CD4-positive, alpha-beta T cell treated with Interleukin-2 at 100 ng/mL for 4 hours (primary cell): ENCODE measurements around the gene KLHL22.
"Not testable (repeated sequence)": the region's sequence is repeated elsewhere in the genome, so short reads cannot be mapped to it uniquely, and the experiment has no call there.

Experiments used
- DNase-seq: peaks from one replicate; pipeline ENCODE4 v3.0.0-alpha.2; 2020; ENCODE audit warnings: low spot score

KLHL22 gene, protein sequence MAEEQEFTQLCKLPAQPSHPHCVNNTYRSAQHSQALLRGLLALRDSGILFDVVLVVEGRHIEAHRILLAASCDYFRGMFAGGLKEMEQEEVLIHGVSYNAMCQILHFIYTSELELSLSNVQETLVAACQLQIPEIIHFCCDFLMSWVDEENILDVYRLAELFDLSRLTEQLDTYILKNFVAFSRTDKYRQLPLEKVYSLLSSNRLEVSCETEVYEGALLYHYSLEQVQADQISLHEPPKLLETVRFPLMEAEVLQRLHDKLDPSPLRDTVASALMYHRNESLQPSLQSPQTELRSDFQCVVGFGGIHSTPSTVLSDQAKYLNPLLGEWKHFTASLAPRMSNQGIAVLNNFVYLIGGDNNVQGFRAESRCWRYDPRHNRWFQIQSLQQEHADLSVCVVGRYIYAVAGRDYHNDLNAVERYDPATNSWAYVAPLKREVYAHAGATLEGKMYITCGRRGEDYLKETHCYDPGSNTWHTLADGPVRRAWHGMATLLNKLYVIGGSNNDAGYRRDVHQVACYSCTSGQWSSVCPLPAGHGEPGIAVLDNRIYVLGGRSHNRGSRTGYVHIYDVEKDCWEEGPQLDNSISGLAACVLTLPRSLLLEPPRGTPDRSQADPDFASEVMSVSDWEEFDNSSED

DNA sequence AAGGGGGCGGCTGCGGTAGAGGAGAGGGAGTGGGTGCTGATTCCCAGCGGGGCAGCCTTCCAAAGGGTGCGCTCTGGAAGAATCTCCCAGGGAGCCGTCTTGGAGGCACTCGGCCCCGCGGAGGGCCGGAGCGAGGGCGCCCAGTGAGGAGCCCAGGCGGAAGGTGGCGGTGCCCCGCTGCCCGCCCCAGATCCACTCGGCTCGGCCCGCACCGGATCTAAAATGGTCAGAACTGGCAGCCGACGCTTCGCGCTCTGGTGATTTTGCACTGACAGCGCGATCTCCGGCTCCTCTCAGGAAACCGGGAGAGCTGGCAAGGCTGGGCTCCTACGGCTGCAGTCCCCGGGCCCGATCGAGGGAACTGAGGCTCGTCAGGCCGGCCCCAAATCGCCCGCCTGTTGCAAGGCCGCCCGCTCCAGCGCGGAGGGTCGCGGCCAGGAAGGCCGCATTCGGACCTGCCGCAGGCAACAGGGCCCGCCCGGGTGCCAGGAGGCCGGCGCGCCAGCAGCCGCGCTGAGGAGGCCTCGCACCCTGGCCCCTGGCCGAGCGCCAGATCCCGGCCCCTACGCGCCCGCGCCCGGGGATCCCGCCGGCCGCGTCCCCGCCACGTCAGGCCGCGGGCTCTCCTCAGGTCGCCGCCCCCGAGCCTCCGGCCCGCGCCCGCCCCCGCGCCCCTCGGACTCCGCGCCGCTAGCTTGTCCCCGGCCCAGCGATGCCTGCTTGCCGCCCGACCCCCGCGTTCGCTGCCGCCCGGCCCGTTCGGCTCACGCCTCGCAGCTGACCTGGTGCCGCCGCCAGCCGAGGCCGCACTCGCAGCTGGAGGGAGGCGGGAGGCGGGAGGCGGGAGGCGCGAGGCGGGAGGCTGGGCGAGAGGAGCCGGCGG lies at the start of gene KLHL22:
TSS of gene KLHL22 (minus strand) at position 818 of the 883 bp plus-strand sequence. CDS start 6,584 bp downstream, outside the sequence.
- no peak for DNase-seq

DNA sequence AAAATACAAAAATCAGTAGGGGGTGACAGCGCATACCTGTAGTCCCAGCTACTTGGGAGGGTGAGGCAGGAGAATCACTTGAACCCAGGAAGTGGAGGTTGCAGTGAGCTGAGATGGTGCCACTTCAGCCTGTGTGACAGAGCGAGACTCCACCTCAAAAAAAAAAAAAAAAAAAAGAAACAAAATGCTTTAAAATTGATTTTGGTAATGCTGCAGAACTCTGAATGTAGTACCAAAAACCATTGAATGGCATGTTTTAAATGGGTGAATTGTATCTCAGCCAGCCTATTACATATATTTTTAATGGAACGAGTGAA lies 49.7 kb upstream of the KLHL22 start:
- DNase-seq = not testable (repeated sequence)

DNA sequence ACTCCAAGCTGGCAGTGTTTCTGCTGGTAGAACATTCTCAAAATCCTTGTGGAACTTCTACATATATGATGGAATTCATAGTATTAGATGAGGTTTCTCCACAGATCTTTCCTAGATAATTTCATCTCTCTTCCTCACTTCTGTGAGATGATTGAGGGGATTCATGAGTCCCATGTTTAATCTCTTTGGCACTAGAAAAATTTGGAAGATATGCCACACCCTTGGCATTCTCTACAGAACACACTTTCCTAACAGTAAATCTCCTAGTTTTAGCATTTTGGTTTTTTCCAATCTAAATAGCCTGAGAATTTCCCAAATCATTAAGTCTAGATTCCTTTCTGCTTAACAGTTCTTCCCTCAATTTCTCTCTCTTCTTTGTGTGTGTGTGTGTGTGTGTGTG lies 47.1 kb upstream of the KLHL22 start:
- no peak for DNase-seq

DNA sequence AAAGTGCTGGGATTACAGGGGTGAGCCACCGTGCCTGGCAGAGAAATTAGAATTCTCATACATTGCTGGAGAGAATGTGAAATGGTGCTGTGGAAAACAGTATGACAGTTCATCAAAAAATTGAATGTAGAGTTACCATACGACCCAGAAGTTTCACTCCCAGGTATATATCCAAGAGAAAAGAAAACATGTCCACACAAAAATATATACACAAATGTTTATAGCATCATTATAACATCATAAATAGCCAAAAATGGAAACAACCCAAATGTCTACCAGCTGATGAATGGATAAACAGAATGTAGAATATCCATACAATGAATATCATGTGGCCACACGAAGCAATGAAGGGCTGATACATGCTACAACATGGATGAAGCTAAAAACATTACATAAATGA lies 46.5 kb upstream of the KLHL22 start:
- no peak for DNase-seq

DNA sequence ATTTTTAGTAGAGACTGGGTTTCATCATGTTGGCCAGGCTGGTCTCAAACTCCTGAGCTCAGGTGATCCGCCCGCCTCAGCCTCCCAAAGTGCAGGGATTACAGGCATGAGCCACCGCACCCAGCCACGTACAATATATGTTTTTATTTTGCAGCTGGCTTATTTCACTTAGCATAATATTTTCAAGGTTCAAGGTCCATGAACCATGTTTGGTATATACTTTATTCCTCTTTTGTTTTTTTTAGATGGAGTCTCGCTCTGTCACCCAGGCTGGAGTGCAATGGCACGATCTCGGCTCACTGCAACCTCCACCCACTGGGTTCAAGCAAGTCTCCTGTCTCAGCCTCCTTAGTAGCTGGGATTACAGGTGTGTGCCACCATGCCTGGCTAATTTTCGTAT lies 43.3 kb upstream of the KLHL22 start:
- not testable (repeated sequence) for DNase-seq

DNA sequence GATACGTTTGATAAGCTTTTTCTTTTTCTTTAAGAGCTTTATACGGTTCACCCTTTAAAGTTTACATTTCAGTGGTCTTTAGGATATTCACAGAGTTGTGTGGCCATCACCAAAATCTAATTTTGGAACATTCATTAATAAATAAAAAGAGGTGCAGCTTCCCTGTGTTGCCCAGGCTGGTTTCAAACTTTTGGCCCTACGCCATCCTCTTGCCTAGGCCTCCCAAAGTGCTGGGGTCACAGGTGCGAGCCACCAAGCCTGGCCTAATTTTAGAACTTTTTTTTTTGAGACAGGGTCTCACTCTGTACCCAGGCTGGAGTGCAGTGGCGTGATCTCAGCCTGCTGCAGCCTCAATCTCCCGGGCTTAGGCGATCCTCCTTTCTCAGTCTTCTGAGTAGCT lies 42.4 kb upstream of the KLHL22 start:
- no peak for DNase-seq

DNA sequence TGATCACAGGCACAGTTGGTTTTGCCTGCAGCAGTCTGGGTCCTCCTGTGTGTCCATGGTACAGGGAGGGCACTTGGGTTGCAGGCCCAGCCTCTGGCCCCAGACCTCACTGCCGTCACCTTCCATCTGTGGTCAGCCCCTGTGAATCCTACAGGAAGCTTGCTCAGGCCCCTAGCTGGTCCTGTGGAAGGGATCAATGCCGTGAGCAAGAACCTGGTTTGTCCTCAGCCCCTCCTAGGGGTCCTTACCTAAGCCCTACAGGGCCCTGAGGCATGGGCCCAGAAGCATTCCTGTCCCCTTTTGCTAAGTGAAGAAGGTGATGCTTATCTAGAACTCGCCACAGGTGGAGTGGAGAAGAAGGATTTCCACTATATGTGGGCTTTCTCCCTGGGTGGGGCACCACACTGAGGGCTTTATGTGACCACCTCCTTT lies 41.7 kb upstream of the KLHL22 start:
- DNase-seq = no peak

DNA sequence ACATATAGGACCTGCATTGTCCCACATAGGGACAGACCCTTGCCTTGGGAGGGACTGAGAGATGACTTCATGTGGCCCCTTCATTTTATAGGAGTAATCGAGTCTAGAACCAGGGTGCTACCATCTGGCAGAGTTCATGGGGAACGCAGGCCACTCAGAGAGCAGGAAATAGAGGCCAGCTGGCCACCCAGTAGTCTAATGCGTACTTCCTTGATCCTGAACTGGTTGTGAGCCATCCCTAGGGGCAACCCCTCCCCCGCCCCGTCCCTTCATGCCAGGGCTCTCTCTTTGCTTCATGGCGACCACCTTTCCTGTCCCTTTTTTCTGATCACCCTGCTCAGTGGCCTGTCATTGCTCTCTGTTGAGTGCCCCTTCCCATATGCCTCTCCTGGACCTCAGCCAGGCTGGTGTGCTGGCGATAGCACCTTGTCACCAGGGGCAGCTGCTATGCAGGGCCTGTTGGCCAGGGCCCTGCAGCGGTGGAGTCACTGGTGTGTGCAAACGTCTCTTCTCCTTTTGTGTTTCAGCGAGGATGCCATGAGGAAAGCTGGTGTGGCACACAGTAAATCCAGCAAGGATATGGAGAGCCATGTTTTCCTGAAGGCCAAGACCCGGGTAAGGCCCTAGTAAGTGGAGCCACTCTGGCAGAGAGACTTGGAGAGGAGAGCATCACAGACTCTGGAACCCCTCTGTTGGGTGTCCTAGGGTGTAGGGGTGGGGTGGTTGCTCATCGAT lies 41.2 kb upstream of the KLHL22 start:
- no peak for DNase-seq

DNA sequence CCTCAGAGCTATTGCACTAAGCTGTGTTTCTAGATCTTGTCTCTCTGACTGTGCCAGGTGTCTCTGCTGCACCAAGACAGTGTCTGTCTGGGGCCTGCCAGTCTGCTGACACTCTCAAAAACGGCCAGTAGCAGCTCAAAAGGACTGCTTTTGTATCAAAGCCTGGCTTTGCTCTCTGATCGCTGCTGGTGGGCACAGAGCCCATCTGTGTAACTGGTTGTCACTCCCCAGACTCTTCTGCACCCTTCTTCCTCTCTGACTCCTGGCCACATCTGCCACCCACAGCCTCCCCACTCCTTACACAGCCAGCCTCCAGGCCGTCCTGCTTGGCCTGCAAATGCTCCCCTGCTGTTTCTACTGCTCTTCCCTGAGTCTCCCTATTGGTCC lies 38.3 kb upstream of the KLHL22 start:
- no peak for DNase-seq

DNA sequence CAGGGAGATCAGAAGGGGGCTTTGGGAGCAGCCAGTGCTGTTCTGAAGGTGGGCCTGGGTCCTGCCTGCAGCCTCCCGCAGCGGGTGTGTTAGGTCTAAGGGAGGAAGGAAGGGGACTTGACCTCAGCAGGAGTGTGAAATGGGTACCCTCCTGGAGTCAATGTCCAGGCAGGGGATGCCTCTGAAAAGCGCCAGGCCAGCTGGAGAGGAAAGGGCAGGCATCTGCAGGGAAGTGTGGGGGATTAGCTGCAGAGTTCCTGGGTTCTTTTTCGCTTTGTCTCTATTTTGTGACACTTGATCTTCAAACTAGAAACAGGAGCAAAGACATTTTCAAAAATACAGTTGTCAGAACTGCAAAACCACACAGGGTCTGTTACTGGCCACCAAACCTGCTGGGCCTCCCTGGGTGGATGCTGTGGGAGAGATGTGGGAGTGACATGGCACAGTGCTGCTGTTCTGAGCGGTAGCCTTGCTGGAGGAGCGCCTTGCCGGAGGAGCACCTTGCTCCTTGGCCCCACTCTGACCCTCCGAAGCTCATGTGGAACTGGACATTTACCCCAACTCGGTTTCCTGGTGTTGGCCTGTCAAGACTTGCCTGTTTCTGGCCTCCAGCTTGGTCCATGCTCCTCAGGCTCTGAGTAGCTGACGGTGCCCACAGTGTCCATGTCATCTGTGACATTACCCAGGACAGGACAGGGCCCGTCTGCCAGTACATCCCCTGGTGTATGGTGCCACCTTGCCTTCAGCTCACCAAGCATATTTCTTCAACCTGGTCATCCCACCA lies 37.7 kb upstream of the KLHL22 start:
- DNase-seq = no peak

DNA sequence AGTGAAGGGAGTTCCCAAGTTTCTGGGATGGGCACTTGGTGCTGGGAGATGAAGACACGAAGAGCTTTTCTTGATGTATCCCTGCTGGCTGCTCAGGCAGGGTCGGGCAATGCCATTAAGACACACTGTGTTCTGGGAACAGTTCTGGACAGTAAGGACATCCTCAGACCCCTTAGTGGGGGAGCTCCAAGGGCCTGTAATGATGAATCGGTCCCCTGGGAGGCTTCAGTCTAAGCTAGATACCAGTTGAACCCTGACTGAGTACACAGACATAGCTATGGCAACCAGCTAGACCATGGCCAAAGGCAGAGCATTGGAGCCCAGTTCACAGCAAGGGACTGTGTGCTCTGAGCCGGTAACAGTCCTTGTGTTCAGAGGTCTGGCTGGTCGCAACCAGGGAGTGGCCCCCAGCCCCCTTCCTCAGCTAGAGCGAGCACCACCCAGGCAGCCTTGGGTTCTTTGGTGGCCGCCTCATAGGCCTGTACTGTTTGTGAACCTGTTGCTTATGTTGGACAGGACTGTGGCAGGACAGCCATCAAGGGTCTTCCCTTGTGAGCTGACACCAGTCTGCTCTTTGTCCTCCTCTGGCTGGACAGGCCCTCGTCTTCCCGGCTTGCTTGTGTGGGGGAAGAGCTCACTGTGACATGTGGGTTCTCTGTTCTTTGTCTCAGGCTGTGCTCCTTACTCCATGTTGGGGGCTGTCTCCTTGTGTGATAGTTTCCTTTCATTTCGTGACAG lies 36.8 kb upstream of the KLHL22 start:
- no peak for DNase-seq

DNA sequence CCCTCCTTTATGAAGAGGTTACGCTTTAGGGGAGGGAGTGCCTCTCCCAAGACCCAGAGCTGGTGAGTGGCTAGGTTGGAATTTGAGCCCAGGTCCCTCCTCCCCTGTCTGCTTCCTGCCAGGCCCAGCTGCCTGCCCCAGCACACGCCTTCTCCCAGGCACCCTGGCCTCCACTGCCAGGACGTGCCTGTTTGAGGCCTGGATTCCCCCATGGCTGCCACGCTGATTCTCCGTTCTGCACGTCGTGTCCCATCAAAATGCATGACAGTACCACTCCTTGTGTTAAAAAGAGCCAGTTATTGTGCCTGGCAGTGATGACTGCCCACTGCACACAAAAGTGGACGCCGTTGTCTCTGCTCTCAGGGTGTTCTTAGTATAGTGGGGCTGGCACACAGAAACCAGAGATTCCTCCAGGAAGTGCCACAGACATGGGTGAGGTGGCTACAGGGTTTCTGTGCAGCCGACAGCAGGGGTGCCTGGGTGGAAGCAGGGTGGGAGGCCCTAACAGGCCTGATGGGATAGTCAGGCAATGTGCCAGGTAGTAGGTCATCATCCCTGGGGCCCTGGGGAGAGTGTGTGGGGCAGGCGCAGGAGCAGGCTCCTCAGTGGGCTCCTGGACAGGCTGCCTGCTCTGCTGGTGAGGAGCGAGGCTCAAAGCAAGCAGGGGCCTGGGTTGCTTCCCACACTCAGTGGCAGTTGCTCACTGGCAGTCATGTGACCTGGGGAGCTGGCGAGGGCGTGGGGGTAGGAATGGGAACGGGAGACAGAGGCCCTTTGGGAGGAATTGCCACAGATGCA lies 36.0 kb upstream of the KLHL22 start:
- no peak for DNase-seq

DNA sequence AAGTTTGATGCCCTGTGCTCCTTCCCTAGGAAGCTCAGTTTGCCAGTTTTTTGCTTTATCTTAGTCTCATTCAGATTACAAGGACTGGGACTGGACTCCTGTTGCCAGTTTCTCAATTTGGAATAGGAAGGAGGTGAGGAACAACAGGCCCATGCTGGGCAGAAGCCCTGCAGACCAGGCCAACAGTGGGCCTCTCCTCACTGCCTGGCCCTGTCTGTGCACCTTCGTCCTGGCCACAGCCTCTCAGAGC lies 35.5 kb upstream of the KLHL22 start:
- DNase-seq = no peak

DNA sequence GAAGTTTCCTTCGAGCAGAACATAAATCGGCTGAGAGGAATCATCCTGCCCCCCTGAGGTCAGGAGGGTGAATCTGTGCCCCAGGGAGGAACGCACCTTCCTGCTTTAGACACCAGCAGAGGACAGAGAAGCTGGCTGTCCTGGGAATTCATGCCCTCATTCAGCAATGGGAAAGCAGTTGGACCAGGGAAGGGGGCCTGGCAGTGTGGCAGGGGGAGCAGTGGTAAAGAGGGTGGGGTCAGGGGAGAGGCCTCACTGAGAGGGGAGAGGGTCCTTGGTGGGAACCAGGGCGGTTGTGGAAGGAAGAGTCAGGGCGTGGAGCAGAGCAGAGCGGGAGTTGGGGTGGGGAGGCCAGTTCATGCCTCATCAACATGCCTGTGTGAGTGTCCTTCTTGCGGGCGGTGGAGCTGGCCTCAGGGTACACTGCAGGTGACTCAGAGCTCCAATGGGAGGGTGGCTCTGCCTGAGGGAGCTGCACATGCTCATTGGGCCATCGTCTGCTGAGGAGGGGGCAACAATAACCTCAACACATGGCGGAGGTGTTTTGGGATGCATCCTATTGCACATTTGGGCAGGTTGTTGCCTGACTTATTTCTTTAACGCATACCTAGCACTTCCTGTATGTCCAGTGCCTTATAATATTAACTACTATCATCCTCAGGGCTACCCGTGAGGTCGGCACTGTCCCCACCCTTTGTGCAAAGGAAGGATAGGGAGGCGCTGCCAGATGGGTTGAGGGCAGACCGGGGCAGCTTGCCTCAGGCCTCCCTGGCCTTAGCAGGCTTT lies 35.0 kb upstream of the KLHL22 start:
- DNase-seq = no peak

DNA sequence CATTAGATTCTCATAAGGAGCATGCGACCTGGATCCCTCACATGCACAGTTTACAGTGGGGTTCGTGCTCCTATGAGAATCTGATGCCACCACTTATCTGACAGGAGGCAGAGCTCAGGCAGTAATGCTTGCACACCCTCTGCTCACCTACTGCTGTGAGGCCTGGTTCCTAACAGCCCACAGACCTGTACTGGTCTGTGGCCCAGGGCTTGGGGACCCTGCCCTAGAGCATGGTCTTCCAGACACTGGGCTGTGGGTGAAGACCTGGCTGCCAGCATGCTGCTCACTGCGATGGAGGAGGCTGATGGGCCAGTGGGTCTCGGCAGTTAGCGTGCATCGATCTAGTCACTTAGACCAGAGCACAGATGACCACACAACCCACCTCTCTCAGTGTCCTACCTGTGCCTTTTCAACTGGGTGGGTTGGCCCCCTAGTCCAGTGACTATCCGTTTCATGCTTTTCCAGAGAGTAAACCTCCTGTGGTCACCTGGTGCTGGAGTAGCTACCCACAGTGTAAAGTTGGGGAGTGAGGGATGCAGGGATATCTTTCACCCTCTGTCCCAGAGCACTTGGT lies 32.9 kb upstream of the KLHL22 start:
- DNase-seq = no peak

DNA sequence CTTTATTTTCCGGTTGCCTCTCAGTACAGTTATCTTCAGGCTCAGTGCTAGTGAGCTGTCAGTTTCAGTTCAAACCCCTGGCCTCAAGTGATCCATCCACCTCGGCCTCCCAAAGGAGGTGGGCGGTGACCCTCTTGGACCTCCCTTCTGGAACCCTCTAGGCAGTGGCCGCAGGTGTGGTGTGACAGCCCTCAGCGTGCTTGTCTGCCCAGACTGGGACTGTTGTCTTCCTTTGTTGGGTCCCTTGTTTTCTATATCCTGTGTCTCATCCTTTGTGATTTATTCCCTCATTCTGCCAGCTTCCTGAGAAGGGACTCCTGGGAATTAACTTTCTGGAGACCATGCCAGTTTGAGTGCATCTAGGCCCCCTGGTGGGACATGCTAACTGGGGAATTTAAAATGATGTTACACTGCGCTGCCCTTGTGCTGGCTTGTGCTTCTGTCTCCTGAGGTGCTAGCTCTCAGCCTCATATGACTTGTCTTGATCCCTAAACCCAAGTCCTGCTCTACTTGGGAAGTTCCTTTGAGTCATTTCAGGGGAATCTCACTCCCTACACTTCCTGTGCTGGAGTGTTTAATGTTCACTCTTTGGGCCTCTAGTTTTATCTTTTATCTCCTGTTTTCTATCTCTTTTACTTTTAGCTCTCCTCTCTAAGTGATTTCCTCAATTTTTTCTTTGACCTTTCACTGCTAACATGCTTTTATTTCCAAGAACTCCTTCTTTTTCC lies 31.2 kb upstream of the KLHL22 start:
- DNase-seq = no peak

DNA sequence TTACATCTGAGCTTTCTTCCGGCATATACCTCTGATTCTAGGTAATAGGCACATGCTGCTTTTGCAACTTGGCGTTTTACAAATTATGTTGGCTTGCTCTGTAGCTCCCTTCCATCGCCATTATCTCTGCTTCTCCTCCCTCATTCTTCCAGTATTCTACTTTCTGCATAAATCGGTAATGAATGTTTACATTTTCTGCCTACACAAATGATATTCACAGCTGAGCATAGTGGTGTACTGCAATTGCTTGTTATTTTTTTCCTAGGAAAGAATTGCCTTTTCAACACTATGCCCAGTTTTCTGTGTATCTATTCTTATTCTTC lies 30.7 kb upstream of the KLHL22 start:
- DNase-seq = no peak

DNA sequence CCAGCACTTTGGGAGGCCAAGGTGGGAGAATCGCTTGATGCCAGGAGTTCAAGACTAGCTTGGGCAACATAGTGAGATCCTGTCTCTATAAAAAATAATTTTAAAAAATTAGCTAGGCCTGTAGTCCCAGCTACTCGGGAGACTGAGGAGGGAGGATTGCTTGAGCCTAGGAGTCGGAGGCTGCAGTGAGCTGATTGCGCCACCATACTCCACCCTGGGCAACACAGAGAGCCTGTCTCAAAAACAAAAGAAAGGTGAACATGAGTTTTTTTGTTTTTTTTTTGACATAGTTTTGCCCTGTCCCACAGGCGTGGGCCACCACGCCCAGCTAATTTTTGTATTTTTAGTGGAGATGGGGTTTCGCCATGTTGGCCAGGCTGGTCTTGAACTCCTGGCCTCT lies 29.5 kb upstream of the KLHL22 start:
- no peak for DNase-seq
